NCI-H82 treated with DMSO at 0.1 percent for 48 hours (cell line): ENCODE results near the gene C22orf31.
"Not testable (repeated sequence)": the region's sequence is repeated elsewhere in the genome, so short reads cannot be mapped to it uniquely, and the experiment has no call there.

ENCODE experiments used
- DNase-seq: peaks from one replicate; lab custom pipeline; 2025; ENCODE audit not compliant: unreplicated experiment; lab: John Stamatoyannopoulos, UW

Gene C22orf31

DNA sequence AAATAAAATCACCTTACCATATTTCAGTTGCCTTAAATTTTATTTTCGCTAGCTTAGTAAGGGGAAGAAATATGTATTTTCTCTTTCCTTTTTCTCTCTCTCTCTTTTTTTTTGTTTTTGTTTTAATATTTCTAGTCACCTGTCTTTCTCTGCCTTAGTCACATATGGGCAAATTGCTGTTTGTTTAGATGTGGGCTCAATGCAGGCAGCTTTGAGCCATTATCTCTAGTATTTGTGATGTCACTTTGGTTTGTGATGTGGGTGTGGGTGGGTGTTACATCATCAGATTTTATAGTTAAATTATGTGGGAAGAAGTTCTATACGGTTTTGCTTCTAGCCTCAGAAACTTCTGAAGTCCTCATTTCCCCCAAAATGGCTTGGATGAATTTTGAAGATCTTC, at the start of gene C22orf31:
C22orf31 (minus strand) TSS at position 59 of the 400 bp plus-strand sequence; CDS start at position 20, 39 bp downstream.
- DNase-seq: no peak

DNA sequence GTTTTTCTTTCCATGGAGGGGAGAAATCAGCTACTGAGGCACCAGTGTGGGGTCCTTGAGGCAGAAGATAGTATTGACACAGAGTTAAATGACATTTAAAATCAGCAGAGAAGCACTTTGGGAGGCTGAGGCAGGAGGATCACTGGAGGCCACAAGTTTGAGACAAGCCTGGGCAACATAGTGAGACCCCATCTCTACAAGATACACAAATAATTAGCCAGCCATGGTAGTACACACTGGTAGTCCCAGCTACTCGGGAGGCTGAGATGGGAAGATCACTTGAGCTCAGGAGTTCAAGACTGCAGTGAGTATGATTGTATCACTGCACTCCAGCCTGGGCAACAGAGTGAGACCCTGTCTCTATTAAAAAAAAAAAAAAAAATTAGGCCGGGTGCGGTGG, 49.3 kb upstream of the C22orf31 start:
- no peak for DNase-seq

DNA sequence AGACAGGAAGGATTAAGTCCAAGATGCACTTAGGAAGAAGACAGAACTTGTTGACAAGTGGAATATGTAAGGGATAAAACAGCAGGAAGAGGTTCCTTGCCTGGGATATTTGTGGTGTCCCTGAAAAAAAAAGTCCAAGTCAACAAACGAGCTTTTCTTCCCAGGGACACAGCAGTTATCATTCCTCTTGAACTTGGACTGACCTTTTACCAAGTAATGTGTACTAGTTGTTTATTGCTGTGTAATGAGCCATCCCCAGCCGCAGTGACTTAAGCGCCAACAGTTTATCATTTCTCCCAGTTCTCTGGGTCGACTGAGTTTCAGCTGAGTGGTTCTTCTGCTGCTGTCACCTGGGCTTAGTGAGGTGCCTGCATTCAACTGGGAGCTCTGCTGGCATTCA, 48.2 kb upstream of the C22orf31 start:
- DNase-seq: no peak

DNA sequence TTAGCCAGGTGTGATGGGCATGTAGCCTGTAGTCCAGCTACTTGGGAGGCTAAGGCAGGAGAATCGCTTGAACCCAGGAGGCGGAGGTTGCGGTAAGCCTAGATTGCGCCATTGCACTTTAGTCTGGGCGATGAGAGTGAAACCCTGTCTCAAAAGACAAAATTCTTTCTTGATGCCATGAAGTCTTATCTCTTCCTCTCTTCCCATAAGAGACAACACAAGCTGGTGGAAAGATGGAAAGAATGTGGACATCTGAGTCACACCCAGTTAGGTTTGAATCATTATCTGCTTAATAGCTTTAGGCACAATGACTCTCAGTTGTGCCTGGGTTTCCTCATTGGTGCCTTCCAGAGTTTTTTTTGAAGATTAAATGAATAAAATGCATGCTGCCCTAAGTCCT, 46.5 kb upstream of the C22orf31 start:
- DNase-seq: no peak

DNA sequence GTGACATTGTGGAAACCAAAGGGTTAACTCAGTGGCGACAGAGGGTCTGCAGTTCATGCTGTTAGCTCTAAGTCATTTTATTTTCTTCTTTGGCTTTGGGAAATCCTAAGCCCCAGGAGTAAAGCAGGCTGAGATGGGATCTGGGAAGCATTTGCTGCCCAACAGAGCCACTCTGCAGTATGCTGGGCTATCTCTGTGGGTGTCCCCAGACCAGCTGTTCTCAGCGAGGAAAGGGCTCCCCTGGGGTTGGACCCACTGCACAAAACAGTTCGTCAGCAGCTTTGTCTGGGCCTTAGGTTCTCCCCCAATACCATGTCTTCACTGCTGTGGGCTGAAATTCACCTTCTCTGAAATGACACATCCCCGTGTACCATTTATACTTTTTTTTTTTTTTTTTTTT, 45.2 kb upstream of the C22orf31 start:
- DNase-seq: peak; percentile 69

DNA sequence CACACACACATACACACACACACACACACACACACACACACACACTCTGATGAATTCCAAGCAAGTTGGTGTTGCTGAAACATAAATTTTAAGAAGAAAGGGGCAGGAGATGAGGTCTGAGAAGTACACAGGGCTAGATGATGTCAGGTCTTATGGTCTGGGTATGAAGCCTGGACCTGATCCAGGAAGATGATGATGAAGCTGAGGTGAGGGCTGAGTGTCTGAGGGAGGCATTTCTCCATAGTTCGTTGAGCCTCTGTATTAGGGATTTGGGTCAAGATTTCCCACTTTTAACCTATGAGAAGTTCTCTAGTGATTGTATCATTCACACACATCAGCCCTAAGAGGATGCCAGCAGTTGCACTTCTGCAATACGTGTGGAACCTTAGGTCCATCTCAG, 43.8 kb upstream of the C22orf31 start:
- DNase-seq: no peak

DNA sequence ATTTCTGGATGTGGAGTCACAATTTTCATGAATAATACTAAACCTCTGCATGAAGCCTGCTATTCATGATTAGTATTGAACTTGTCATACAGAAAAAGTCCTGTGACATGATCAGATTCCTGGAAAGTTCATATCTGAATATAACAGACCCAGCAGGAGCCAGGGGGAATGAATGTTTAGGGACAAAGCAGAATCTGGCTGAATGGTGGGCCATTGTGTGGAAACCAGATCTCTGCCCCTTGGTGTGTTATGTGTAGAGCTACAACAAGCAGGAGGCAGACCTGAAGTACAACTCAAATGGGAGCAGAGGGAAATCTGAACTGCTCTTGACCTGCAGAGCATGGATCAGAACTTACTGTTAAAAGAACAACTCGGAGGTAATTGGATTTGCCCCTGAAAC, 41.5 kb upstream of the C22orf31 start:
- no peak for DNase-seq

DNA sequence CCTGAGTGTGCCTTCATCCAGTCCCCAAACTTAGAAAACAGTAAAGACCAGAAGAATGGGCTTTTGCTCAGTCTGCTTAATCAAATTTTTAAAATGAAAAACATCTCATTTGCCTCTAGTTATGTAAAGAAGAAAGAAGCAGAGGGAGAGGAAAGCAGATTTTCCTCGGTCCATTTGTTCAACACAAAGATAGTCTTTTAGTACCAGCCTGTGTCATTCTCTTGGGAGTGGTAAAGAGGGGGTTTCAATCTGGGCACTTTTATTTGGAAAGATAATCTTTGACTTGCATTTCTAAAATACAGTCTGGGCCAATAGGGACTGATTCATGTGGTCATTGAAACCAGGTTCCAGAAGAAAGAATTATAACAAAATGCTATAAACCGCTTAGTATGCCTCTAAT, 40.7 kb upstream of the C22orf31 start:
- DNase-seq: no peak

DNA sequence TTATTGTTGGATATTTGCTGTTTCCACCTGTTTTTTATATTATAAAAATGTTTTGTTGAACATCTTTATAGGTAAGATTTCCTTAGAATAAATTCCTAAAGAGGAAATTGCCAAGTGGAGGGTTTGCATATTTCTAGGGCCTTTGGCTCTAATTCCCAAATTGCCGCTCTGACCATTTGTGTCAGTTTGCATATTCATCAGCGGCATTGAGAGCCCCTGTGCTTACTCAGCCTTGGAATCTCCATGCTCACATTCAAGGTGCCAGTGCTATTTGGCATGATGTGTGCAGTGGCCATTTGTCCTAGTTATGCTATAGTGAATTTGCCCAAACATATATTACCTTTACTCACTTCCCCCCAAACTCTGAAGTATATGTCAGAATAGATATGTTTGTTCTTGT, 36.7 kb upstream of the C22orf31 start:
- DNase-seq: no peak

DNA sequence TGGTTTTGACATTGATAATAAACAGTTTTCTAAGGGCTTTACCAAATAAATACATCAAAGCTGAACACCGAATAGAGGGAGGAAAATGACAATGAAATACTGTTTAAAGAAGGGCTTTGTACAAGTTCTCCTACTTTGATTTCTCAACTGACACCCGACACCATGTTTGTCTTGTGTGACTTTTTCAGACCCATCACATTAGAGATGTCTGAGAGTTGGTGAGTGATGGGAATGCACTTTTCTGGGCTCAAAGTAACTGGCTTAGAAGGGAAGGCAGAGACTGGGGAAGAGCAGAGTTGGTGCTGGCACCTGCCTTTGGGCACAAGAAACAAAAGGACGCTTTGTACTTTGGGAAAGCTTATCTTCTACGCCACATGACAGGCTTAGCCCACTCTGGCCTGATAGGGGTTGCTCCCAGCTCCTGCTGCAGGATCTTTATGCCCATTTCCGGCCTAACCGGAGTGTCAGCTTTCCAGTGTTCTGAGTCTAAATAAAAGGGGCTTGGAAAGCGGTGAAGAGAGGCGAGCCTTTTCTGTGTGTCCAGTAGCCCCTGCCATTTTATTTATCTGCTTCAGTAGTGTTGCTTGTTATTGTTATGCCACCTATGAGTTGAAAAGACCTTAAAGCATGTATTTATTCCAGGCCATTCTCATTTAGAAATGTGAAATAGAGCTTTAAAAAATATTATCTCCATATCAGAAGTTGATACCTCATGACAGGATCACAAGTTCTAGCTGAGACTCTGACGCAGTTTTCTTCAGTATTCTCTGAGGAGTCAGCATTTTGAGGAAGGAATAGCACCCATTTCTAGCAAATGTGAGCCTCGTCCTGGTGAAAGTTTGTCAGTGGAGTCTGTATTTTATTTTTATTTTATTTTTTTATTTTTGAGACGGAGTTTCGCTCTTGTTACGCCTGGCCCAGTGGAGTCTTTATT, 35.4 kb upstream of the C22orf31 start:
- DNase-seq: no peak

DNA sequence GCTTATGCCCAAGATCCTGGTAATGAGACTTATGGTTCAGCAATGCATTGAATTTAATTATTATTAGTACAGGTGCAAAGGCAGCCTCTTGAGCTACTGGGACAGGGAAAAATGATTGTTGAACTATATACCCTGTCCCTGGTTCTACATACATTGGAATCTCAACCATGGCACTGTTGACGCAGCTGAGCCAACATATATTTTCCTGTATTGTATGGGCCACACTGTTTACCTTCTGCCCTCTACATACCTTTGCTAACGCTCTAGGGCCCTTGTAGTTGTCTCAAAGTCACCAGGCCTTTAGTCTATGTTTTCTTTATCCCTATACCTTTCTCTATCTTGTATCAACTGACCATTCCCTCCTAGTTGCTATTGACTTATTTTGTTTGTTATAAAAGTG, 33.8 kb upstream of the C22orf31 start:
- no peak for DNase-seq

DNA sequence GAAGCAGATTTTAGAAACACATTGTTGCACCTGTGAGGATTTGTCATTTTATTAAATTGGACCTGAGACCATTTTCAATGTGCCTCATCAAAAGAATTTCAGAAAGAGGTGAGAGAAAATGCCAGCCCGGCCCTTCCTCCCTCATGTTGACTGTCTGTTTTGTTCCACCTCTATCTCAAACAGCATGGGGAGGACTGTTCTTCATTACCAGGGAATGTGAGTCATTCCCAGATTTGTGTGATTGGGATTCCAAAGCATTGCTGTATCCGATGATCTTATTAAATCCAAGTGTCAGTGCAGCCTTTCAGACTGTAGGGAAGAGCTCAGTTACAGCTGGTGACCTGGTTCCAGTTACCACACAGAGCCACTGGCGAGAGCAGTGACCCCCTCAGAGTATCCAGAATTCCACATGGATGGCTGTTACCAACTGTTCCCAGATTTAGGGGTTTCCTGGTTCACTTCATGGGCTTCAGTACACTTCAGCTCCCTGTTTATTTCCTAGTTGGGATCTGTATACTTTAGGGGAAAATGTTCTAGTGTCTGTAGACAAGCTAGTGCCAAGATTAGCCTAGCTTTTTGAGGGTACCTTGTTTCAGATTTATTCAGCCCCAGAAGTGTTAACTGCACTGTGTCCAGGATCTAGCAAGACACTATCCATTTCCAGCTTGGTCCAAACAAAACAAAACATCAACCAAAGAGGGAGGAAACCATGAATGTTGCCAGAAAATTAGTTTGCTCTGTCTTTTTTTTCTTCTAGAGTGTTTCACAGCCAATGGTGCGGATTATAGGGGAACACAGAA, 32.1 kb upstream of the C22orf31 start:
- peak; percentile 40 for DNase-seq

DNA sequence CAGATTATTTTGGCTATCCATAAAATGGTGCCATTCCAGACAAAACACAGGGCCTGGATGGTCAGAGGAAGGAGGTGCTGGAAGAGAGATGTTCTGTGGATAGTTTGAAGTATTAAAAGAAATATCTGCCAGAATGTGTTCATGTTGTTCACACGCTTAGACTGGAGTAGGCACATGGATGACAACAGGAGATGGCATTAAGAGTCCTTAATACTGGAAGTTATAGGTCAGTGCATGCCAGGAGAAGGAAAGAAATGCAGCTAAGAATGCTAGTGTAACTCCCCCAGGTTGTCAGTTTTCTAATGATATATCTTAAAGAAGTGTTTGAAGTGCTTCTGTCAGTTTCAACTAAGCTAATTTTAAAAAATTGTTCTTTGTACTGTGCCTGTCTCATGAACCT, 31.4 kb upstream of the C22orf31 start:
- DNase-seq: no peak

DNA sequence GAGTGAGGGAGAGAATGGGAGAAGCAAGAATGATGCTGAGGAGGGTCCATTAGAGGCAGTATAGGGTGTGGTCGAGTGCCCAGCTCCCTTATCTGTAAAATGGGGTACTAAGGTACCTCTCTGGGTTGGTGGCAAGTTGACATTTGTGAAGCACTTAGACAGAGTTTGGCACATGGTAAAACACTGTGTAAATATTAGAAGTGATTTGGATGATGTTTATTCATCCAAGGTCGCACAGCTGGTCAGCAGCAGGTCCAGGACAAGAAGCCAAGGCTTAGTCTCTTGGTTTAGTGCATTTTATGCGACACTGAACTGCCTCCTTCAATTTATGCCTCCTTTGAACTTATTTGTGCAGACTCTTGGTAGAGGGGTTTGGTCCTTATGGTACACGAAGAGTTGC, 30.6 kb upstream of the C22orf31 start:
- DNase-seq: no peak

DNA sequence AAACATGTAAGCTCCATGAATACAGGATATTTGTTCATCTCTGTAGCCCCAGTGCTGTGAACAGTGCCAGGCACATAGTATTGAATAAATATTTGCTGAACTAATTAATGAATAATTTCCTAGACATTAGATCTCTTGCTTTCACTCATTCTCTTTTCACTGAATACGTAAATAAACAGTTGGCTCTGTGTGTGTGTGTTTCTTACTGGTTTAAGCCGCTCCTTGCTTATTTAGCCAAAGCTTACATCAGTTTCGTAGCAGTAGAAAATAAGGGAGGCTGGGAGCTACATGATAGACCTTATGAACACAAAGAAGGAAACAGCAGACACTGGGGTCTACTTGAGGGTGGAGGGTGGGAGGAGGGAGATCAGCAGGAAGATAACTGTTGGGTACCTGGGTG, 28.4 kb upstream of the C22orf31 start:
- no peak for DNase-seq

DNA sequence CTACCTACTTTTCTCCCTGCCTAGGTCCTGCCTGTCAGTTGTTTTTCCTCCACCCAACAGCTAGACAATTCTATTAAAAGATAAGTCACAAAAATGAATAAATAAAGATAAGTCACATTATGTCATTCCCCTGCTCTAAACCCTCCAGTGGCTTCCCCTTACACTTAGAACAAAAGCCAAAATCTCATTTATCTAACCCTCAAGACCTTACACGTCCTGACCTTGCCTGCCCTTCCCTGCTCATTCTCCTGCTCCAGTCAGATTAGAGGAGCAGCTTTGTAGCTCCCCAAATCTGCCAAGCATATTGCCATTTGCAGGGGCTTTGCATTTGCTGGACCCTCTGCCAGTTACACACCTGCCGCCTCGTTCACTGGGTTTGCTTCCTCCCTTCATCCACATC, 27.9 kb upstream of the C22orf31 start:
- DNase-seq: peak; percentile 62

DNA sequence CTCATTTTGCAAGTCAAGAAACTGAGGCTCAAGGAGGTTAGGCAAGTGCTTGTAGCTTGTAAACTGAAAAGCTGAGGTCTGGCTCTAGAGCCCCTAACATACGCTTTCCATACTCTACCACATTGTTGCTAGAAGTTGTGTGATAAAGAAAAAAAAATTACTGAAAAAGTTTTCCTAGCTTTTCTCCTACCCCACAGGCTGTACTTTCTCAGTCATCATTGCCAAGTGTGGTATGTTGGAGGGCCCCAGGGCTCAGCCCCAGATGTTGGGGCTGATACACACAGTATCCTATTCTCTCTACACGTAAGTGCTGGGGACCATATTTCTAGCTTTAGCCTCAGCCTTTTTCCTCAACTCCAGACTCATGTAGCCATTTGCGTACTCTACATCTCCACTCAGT, 27.2 kb upstream of the C22orf31 start:
- DNase-seq: no peak

DNA sequence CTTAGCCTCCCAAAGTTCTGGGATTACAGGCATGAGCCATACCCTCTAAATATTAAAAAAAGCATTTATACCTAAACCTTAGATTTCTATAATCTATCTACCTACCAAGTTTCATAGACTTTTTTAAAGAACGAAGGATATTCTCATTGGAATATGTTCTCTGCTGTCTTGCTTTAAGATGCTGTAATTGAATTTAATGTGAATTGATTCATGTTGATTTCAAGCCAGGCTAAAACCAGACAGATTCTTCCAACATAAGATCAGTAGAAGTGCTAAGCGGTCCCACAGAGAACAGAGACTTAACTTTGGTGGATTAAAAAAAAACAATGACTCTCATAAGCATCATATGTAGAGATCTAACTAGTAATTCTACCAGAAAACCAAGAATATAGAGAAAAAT, 25.4 kb upstream of the C22orf31 start:
- no peak for DNase-seq

DNA sequence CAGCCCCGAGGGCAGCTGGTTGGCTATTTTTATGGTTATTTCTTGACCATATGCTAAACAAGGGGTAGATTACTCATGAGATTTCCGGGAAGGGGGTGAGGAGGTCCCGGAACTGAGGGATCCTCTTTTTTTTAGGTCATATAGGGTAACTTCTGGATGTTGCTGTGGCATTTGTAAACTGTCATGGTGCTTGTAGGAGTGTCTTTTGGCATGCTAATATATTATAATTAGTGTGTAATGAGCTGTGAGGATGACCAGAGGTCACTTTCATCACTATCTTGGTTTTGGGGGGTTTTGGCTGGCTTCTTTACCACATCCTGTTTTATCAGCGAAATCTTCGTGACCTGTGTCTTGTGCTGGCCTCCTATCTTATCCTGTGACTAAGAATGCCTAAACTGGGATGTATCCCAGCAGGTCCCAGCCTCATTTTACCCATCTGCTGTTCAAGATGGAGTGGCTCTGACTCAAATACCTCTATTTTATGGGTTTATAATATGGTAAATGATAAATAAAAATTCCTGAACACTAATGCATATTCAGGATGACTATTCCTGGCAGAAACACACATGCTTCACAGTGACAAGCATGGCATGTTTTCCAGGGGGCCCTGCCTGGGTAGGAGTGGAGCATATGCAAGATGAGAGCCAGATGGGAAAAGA, 22.4 kb upstream of the C22orf31 start:
- DNase-seq: no peak

DNA sequence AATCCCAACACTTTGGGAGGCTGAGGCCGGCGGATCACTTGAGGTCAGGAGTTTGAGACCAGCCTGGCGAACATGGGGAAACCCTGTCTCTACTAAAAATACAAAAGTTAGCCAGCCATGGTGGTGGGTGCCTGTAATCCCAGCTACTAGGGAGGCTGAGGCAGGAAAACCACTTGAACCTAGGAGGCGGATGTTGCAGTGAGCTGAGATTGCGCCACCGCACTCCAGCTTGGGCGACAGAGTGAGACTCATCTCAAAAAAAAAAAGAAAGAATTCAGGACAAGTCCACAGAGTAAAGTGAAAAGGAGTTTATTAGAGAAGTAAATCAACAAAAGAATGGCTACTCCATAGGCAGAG, 21.9 kb upstream of the C22orf31 start:
- DNase-seq: not testable (repeated sequence)

DNA sequence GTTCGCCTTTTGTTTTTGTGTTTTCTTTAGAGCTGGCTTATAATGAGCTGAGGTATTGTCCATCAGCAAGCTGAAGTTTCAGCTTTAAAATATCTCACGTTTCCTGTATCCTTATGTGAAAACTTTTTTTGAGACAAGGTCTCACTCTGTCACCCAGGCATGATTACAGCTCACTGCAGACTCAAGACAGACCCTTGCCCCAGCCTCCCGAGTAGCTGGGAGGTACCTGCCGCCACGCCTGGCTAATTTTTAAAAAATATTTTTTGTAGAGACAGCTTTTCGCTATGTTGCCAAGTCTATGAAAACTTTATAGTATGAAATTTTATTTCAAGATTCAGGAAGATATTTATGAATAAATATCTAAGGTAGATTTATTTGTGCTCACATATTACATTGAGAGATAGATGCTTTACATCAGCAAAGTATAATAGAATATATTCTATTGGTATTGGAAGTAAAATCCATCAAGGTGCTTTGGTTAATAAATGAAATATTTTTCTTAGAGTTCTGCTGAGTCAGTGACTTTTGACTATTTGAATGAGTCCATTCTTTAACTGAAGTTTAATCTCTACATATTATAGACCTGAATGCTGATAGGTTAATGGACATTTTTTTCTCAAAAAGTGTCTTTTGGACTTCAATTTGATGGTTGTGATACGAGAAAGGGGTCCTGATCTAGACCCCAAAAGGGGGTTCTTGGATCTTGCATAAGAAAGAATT, 21.4 kb upstream of the C22orf31 start:
- no peak for DNase-seq
